ENCODE data around the gene HRH2. TPM values are rescaled to one million over a fixed set of nuclear protein-coding genes. Genes with fewer than 3 reads are reported as not detected.

The HRH2 gene
- total and polyA plus RNA-seq, 3 donors from 2014 or later, result 0.47 to 1.4 (median 1.3) TPM

DNA sequence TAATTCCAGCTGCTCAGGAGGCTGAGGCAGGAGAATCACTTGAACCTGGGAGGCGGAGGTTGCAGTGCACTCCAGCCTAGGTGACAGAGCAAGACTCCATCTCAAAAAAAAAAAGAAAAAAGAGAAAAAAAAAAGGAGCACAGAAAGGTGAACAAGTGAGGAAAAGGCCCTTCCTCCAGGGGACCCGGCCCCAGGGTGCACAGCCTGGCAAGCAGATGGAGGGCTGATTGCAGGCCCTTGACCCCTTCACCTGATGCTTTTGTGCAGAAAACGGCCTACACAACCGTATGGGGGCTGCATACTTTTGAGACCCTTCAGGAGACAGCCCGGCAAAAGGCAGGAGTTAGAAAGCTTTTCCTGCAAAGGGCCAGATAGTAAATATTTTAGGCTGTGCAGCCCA, 33.9 kb downstream of the HRH2 start:
- Histone ChIP-seq H3K4me1 (peaks cover 4% of the 10 kb centered on the region), H3K4me3 (no peak overlapping the region), H3K27ac (no peak overlapping the region), H3K36me3 (ENCODE audit: low read depth, missing control alignments) (no peaks in the 10 kb centered on the region), H3K9me3 (no peaks in the 10 kb centered on the region), H3K27me3 (no peaks in the 10 kb centered on the region)
- TF ChIP-seq, protein P1, sequence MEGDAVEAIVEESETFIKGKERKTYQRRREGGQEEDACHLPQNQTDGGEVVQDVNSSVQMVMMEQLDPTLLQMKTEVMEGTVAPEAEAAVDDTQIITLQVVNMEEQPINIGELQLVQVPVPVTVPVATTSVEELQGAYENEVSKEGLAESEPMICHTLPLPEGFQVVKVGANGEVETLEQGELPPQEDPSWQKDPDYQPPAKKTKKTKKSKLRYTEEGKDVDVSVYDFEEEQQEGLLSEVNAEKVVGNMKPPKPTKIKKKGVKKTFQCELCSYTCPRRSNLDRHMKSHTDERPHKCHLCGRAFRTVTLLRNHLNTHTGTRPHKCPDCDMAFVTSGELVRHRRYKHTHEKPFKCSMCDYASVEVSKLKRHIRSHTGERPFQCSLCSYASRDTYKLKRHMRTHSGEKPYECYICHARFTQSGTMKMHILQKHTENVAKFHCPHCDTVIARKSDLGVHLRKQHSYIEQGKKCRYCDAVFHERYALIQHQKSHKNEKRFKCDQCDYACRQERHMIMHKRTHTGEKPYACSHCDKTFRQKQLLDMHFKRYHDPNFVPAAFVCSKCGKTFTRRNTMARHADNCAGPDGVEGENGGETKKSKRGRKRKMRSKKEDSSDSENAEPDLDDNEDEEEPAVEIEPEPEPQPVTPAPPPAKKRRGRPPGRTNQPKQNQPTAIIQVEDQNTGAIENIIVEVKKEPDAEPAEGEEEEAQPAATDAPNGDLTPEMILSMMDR (IDR thresholded peaks at IDR 0.05), result no peak
- no peak for TF ChIP-seq POLR2A (IDR thresholded peaks at IDR 0.05)
- no peak for DNase-seq
- intact Hi-C loops (cut with DNase I; ENCODE audit: low total_unique reads), result no loop called here
- WGBS, 2 donors, result 61 to 77% methylated on average over 5 of the region's 5 CpGs

DNA sequence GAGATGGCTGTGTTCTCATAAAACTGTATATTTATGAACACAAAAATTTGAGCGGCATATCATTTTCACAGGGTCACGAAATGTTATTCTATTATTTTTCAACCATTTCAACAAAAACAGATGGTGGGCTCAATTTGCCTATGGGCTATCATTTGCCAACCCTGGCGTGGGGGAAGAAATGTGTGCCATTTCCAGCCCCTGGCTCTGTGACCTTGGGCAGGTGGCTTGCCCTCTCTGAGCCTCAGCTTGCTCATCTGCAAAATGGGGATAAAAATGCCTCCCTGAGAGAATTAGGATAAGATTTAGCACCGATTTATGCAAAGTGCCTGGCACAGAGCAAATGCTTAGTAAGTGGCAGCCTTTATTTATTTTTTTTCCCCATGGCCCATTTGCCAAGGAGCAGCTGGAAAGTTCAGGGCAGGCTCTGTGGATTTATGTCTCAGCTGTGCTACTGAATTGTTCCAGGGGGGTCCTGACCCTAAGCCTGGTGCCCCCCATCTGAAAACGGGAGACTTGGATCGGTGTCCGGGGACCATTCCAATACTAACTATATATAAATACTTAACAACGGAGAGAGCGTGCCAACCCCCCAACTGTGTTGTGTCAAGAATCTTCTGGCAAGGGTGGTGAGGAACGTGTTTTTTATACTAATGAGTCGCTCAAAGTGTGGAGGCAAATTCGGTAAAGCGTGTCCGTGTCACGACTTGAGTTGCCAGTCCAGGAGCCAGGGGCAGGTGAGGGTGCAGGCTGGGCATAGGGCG, 34.5 kb downstream of the HRH2 start:
- Histone ChIP-seq H3K27me3 (no peaks in the 10 kb centered on the region), H3K4me1 (no peaks in the 10 kb centered on the region), H3K36me3 (ENCODE audit: low read depth, missing control alignments) (no peaks in the 10 kb centered on the region), H3K27ac (no peak overlapping the region), H3K9me3 (no peaks in the 10 kb centered on the region), H3K4me3 (no peak overlapping the region)
- no peak for TF ChIP-seq POLR2A (IDR thresholded peaks at IDR 0.05)
- TF ChIP-seq, protein P1 (IDR thresholded peaks at IDR 0.05), result no peak
- DNase-seq, result no peak
- intact Hi-C loops (cut with DNase I; ENCODE audit: low total_unique reads), result no loop called here
- WGBS, 2 donors, result 81 to 85% methylated on average over 16 of the region's 16 CpGs

- Histone ChIP-seq H3K9me3 (no peaks in the 10 kb centered on the region), H3K27me3 (no peaks in the 10 kb centered on the region), H3K36me3 (ENCODE audit: low read depth, missing control alignments) (no peaks in the 10 kb centered on the region), H3K27ac (no peak overlapping the region), H3K4me3 (no peak overlapping the region), H3K4me1 (no peaks in the 10 kb centered on the region)
- WGBS, 2 donors, result 62 to 68% methylated on average over 12 of the region's 12 CpGs
- DNase-seq, result no peak
- TF ChIP-seq, protein P1 (IDR thresholded peaks at IDR 0.05), result no peak
- TF ChIP-seq POLR2A (IDR thresholded peaks at IDR 0.05), result no peak
- intact Hi-C loops (cut with DNase I; ENCODE audit: low total_unique reads), result no loop called here
These were observed 35.3 kb downstream of the HRH2 start for GRCh38 chr5:175692996-175693710.

GRCh38 chr5:175693741-175694140, 35.9 kb downstream of the HRH2 start:
- Histone ChIP-seq H3K4me3 (no peak overlapping the region), H3K9me3 (no peaks in the 10 kb centered on the region), H3K4me1 (no peaks in the 10 kb centered on the region), H3K27me3 (no peaks in the 10 kb centered on the region), H3K27ac (no peak overlapping the region), H3K36me3 (ENCODE audit: low read depth, missing control alignments) (no peaks in the 10 kb centered on the region)
- DNase-seq, result no peak
- intact Hi-C loops (cut with DNase I; ENCODE audit: low total_unique reads), result no loop called here
- WGBS, 2 donors, result 70 to 79% methylated on average over 5 of the region's 5 CpGs
- TF ChIP-seq, protein P1 (IDR thresholded peaks at IDR 0.05), result no peak
- TF ChIP-seq POLR2A (IDR thresholded peaks at IDR 0.05), result no peak
